NCI-H69 (cell line): Measurements from ENCODE around the gene MACROD1.

ENCODE experiments used
- DNase-seq: peaks from one replicate; lab custom pipeline; 2025; lab: John Stamatoyannopoulos, UW

MACROD1 gene, protein sequence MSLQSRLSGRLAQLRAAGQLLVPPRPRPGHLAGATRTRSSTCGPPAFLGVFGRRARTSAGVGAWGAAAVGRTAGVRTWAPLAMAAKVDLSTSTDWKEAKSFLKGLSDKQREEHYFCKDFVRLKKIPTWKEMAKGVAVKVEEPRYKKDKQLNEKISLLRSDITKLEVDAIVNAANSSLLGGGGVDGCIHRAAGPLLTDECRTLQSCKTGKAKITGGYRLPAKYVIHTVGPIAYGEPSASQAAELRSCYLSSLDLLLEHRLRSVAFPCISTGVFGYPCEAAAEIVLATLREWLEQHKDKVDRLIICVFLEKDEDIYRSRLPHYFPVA

DNA sequence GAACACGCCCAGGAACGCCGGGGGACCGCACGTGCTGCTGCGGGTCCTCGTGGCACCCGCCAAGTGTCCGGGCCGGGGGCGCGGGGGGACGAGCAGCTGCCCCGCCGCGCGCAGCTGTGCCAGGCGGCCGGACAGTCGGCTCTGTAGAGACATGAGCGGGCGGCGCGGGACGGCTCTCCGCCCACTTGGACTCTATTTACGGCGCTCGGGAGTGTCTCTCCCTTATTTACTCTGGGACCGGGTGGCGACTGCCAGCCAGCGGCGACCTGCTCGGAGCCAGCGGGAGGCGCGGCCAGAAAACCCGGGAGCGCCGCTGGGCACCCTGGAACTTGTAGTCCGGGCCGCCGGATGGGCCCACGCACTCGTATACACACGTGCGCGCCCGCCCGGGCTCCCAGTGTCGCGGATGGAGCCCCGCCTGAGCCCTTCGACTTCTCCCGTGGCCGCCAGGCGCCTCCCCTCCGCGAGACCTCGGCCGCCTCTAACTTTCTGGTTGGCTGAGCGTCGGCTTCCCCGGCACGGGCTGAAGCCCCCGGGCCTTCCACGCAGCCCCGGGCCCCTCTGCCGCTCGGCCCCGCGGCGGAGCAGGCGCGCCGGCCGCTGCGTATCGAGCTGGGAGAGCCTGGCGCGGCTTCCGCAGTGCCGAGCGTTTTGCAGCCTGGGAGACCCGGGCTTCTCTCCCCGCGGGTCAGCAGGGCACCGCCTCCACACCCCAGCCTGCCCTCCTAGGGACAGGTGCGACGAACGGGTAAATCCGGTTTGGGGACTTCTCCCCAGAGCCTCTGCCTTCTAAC is at the start of gene MACROD1:
TSS of gene MACROD1 (minus strand) at position 272 of the 794 bp plus-strand sequence. CDS start at position 153, 119 bp downstream.
- DNase-seq = peak; percentile 96

DNA sequence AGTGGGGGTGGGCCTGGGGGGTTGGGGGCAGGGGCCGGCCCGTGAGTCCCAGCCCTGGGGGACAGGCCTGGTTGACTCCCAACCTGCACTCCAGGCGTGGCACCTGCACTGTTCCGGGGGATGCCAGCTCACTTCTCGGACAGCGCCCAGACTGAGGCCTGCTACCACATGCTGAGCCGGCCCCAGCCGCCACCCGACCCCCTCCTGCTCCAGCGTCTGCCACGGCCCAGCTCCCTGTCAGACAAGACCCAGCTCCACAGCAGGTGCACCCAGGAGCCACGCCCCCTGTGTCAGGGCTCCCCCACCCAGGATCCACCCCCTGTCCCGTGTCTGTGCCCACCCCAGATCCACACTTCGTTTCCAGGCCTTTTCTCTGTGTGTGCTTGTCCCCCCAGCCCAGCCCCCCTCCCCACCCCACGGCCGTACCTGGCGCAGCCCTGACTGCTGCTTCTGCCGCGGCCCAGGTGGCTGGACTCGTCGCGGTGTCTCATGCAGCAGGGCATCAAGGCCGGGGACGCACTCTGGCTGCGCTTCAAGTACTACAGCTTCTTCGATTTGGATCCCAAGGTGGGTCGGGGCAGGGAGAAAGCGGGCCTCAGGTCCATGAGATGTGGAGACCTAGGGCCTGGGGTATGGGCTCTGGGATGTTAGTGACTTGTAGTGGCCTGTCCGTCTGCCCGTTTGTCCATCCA is 45.4 kb upstream of the MACROD1 start:
- no peak for DNase-seq

DNA sequence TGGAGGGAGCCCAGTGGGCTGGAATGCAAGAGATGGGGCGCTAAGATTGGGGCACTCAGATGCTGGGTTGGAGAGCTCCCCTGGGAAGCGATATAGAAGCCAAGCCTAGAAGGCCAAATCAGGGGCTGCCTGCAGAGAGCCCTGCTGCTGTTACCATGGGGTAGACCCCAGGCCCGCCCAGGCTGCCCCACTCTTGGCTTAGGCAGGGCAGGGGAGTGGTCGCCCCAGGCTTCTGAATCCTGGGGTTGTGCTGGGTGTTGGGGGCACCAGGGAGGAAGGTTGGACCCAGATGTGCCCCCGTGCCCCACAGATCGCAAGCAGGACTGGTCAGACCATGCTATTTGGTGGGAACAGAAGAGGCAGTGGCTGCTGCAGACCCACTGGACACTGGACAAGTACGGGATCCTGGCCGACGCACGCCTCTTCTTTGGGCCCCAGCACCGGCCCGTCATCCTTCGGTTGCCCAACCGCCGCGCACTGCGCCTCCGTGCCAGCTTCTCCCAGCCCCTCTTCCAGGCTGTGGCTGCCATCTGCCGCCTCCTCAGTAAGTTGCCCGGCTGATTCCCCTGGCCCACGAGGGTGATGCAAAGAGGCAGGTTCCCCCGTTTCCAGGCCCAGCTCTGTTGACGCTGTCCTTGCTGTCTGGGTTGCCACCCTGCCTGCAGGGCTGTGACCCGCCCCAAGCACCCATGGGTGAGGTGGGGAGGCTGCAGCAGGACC is 44.5 kb upstream of the MACROD1 start:
- no peak for DNase-seq

DNA sequence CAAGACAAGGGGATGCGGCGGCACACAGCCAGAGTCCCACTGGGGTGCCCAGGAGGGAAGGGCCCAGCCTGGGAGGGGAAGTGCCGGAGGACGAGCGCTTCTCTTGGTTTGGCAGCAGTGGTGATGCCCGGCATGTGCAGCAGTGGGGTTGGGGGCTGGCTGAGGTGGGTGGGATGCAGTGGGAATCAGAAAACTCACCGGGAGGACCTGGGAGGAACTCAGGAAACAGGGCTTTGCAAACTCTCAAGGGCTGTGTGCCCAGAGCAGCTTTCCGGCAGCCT is 43.6 kb upstream of the MACROD1 start:
- DNase-seq = no peak

DNA sequence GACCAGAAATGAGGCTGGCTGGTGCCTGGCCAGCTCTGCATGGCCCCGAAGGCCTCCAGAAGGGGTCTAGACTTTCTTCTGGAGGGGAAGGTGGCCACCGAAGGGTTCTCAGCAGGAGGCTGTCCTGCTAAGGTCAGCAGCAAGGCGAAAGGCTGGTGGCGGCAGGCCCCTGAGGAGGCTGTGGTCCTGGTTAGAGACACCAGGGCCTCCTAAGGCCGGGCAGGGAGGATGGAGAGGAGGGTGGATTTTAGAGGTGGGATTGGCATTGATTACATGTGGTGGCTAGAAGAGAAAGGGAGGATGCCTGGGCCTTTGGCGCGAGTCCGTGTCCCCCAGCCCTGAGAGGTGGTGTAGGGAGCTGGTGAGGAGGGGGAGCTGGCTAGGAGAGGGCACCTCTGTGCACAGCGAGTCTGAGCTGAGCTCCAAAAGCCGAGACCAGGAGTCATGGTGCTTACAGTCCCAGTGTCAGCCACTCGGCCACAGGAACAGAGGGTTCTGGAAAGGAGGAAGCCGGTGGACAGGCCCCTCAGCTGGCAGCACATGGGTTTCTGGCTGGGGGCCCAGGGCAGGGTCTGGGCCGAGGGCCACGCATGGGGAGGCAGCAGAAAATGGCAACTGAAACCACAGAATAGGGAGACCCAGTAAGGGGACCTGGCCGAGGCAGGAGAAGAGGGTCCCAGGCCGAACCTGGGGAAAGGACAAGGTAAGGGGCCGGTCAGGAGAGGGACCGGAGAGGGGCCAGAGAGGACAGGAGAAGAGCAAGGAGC is 43.1 kb upstream of the MACROD1 start:
- no peak for DNase-seq

DNA sequence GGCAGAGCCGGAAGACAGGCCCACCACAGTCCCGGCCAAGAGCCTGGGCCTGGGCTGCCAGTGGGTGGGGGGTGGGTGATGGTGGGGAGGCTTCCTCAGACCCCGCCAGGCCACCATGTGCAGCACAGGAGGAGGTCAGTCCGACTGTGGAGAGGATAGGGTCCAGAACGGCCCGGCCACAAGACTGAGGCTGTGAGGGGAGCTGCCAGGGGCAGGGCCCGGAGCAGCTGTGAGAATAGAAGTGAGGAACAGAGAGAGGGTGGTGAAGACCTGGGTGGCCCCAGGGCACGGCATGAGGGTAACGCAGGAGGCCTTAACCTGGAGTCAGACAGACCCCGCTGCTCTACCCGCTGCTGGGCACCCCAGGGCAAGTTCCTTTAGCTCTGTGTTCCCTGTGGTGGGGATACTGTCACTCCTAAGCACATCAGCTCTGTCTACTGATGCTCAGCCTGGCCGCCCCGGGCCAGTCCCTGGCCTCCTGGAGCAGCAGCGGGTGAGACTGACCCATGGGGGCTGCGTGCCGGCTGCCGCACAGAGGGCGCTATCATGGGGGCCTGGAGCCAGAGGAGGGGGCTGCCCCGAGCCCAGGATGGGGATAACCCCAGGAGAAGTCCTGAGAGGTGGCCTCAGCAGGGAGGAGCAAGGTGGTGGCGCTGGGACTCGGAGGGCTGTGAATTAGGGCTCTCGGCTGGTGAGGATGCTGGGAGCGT is 42.3 kb upstream of the MACROD1 start:
- DNase-seq = no peak

DNA sequence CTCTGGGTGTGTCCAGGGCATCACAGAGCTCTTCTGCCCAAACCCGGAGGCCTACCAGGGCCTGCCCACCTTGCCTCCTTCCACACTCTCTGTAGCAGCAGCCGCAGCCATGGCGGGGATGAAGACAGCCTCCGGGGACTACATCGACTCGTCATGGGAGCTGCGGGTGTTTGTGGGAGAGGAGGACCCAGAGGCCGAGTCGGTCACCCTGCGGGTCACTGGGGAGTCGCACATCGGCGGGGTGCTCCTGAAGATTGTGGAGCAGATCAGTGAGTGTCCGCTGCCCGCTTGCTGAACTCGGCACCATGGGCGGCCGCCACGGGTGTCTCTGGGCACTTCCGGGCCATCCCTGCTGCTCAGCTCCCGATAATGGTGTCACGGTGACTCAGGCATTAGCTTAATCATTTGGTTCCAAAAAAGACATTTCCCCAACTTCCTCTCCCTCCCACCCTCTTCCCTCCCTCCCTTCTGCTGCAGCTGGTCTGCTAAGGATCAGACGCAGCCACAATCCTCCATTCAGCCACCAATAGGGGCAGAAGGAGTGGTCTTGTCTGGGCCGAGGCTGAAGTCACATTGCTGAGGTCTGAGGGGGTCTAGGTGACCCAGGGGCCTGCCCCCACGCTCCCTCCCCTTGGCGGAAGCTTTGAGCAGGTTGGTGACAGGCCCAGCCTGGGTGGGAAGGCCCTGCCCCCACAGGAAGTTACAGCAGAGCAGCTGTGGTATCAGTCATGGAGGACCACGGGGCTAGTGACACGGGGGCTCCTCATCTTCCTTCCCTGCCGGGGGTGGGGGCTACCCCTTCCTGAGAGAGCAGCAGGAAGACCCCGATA is 41.6 kb upstream of the MACROD1 start:
- DNase-seq = no peak

DNA sequence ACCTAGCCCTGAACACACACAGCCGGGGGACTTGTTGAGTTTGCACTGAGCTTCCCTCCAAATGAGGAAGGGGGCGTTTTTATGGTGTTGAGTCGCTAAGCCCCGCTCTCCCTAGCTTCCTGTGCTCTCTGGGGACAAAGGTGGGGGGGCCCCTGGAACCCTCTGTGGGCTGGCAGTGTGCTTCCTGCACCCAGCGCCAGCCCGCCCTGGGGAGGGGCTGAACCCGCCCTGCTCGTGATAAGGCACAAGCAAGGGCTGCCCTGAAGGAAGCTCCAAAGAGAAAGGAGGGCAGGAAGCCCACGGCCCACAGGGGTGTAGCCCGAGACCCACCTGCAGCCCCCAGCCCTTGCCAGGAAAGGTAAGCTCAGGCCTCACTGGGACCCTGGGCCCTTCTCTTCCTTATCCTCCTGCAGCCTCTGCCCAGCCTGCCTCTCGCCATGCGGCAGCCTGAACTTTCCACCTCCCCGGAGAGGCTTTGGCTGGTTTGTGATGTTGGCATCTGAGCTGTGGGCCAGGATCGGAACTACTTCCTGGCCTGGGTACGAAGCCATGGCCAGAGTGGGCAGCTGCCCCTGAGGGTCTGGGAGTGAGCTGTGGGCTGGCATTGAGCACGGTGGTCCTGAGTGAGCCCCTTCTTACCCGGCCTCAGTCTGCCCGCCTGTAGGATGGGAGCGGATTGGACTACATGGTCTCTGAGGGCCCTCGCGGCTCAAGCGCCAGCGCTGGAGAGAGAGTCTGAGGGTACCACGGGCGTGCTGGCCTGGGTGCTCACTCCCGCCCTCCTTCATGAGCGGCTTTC is 40.7 kb upstream of the MACROD1 start, which contains the start of gene FERMT3:
TSS of gene FERMT3 (plus strand) at position 265 of the 799 bp plus-strand sequence. CDS start 644 bp downstream, outside the sequence.
- DNase-seq = no peak

DNA sequence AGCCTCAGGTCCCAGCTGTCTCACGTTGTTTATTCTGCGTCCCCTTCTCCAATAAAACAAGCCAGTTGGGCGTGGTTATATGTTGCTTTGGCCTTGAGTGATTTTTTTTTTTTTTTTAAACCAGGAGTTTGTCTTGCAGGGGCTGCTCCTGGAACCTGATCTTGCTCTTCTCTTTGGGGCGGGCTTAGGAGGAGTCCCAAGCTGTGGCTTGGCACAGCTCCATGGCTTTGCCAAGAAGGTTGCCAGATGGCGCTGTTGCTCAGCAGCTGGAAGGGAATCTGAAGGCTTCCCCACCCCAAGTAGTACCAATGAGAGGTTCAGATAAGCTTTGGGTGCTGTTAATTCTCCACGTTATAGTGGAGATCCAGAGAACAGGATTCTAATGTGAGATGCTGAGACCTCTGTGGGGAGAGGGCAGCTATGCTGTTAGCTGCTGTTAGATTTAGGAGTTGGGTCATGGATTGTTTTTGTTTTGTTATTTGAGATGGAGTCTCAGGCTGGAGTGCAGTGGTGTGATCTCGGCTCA is 38.6 kb upstream of the MACROD1 start:
- peak; percentile 95 for DNase-seq

DNA sequence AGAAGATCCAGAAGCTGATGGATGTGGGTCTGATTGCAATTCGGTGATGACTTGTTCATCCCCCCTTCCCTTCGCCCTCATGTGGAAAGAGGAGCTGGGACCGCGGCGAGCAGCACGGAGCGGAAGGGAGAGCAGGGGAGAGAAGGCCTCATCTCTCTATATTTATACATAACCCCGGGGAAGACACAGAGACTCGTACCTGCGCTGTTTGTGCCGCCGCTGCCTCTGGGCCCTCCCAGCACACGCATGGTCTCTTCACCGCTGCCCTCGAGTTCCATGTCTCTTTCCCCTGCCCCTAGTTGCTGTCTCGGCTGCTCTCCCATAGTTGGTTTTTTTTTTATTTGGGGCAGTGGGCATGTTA is 38.1 kb upstream of the MACROD1 start:
- no peak for DNase-seq

DNA sequence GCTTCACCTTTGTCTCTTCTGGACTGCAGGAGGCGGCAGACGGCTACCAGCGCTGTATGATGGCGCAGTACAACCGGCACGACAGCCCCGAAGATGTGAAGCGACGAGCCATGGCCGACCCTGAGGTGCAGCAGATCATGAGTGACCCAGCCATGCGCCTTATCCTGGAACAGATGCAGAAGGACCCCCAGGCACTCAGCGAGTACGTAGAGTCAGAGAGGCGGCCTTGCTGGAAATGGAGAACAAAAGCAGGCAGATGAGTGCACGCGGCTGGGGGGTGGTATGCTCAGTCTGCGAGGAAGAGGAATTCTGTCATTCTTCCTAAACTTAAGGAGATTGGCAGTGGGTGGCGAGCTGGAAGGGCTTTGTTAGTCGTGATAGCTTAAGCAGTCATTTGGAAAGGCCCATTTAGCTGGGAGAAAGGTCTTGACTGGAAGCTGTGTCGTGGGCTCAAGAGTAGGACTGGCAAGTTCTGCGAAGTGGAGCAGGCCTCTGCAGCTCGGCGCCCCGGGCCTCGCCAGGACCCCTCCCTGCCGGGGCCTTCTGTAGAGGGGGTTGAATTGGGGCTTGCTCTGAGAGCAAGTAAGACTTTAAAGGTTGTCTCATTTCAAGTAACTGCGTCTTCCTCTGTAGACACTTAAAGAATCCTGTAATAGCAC is 37.6 kb upstream of the MACROD1 start:
- no peak for DNase-seq

DNA sequence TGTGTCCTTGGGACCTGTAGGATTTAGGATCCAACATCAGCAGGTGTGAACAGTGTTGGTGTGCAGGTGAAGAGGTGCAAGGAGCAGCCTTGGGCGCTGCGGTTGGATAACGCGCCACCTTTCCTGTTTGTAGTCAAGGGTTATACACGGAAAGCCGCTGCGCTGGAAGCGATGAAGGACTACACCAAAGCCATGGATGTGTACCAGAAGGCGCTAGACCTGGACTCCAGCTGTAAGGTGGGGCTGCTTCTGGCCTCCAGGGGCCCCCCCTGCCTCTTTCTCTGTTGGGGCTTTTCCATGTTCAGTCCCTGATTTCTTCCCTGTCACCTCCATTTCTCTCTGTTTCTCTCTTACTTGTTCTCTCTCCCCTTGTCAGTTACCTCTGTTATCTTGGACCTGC is 37.1 kb upstream of the MACROD1 start:
- DNase-seq = no peak

DNA sequence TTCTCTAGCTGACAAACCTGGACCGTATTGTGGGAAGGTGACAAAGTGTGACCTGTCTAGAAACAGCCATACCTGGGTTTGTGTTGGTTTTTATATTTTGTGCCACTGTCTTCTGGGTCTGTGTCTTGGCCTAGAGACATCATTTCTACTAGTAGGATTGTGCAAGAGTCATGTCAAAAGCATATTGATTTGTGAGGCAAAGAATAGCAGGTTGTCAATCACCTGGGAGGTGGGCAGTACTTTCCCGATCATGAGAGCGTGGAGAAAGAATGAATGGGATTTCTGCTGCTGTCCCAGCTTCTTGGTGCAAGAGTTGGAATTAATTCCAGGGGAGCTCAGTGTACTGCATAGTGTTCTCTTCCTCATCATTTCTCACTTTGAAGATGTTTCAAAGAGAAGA is 35.6 kb upstream of the MACROD1 start:
- DNase-seq = no peak

DNA sequence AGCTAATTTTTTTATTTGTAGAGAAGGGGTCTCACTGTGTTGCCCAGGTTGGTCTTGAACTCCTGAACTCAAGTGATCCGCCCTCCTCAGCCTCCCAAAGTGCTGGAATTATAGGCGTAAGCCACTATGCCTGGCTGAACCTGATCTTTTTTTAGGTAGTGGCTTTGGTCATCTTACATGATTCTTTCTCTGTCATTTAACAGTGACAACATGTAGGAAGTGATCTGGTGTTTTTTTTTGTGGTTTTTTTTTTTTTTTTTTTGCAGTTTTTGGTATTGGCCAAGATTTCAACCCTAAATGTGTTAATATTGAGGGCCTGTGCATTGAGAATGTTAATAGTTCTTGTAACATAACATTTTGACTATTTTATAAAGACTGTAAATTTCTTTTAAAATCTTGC is 32.6 kb upstream of the MACROD1 start:
- DNase-seq = no peak

DNA sequence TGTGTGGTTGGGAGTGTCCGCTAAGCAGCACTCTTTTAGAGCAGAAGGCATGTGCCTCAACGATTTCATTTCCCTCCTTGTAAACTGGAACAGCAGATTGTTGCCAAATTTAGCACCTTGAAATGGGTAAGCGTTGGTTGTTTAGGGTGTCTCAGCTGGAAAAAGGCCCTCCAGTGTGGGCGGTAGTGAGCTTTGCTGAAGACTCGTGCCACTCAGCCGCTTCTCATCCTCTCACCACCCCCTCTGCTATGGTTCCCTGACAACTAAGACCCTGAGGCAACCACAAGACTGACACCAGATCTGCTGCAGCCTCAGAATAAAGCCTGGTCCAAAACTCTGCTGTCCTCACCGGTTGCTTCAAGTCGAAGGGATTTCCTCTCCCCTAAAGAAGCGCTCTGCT is 30.7 kb upstream of the MACROD1 start:
- DNase-seq = no peak

DNA sequence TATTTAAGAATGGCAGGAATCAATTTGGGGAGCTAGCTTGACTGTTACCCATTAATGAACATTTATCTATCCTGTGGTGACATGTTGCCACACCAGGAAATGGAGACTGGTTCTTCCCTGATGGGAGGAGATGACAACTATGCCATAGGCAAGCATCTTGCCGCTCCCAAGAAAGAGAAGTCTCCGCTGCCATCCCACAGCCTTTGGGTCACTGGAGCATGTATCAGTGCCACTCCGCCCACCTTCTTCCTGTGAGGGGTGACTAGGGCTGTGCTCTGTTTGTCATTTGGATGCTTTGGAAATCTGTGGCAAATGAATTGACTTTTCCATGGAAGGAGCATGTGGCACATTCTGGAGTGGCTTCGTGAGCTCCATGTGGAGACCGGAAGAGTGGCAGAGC is 26.5 kb upstream of the MACROD1 start:
- DNase-seq = no peak

DNA sequence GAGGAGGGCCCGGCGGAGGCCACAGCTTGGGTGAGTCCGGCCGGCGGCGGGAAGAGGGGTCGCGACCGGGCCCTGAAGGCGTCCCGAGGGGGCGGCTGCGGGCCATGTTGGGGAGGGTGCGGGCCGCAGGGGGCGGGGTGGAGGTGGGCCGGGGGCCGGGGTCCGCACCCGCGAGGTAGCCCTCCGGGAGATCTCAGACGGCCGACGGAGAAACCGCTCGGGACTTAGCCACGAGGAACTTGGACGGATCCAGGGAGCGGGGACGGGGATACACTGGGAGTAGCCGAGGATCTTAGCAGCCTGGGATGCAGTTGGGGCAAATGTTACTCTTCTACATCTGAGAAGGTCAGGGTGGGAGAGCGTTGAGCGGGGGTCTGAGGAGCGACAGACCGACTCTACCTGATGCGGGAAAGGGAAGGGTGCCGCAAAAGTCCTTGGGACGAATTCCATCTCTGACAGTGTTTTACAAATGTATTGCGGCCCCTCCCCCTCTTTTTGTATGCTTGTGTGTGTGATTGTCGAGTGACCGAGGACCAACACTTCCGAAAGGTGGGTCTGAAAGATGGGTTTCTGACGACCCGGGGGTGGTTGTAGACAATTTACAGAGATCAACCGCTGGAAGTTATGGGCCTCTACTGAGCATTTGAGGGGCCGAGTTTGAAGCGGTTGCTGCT is 20.7 kb upstream of the MACROD1 start:
- peak; percentile 58 for DNase-seq
